Caco-2 (cell line): ENCODE data around the gene ADCY1. TPM values are rescaled to one million over a fixed set of nuclear protein-coding genes. Genes with fewer than 3 reads are reported as not detected.

ENCODE experiments used
- BruUV-seq: library from RNA; stranded (reverse); fragments of 400-500 nt; replicated peaks from 2 replicates; lab custom pipeline; 2021; lab: Mats Ljungman, UMichigan
- CTCF ChIA-PET: fragments of 300-600 bp; sonication (Branson Sonifier 250); formaldehyde crosslinking; loops from one replicate; lab custom pipeline; 2022; ENCODE audit warnings: antibody characterized with exemption; lab: Charles Lee
- POLR2A ChIA-PET: fragments of 300-600 bp; sonication (Branson Sonifier 250); formaldehyde crosslinking; loops from one replicate; lab custom pipeline; 2022; ENCODE audit warnings: antibody characterized with exemption; lab: Charles Lee
- DNase-seq, 2 experiments: peaks; one replicate each; pipeline versions ENCODE4 v3.0.0 to v3.0.0-alpha.2; 2020 to 2022
- H3K27me3 ChIP-seq: replicated peaks from 2 replicates; pipeline ENCODE4 v1.6.0; 2011; ENCODE audit warnings: low read length; ENCODE audit not compliant: control insufficient read depth, insufficient read depth
- H3K36me3 ChIP-seq: 2 replicates; pipeline ENCODE4 v1.5.1; 2011; ENCODE audit warnings: low read length; ENCODE audit not compliant: control insufficient read depth, insufficient read depth
- H3K4me1 ChIP-seq: fragments of 250-450 bp; sonication (Bioruptor Pico); 2 replicates; pipeline ENCODE4 v1.5.1; 2020; ENCODE audit warnings: mild to moderate bottlenecking
- H3K4me3 ChIP-seq: 2 replicates; pipeline ENCODE4 v1.5.1; 2011; ENCODE audit warnings: low read depth, mild to moderate bottlenecking, control low read depth, low read length
- H3K9me3 ChIP-seq: fragments of 250-450 bp; sonication (Bioruptor Pico); 2 replicates; pipeline ENCODE4 v1.5.1; 2020; ENCODE audit warnings: mild to moderate bottlenecking, moderate library complexity
- H3K27ac Mint-ChIP-seq: one replicate; pipeline ENCODE4 v1.8.0; 2022; ENCODE audit warnings: mixed read lengths; ENCODE audit not compliant: unreplicated experiment
- H3K27me3 Mint-ChIP-seq: one replicate; pipeline ENCODE4 v1.8.0; 2022; ENCODE audit warnings: mixed read lengths; ENCODE audit not compliant: insufficient read depth, unreplicated experiment
- H3K36me3 Mint-ChIP-seq: one replicate; pipeline ENCODE4 v1.8.0; 2022; ENCODE audit warnings: mild to moderate bottlenecking, mixed read lengths; ENCODE audit not compliant: insufficient read depth, unreplicated experiment
- H3K4me1 Mint-ChIP-seq: one replicate; pipeline ENCODE4 v1.8.0; 2022; ENCODE audit warnings: low read depth, mixed read lengths; ENCODE audit not compliant: unreplicated experiment
- H3K4me3 Mint-ChIP-seq: one replicate; pipeline ENCODE4 v1.8.0; 2022; ENCODE audit warnings: mild to moderate bottlenecking, moderate library complexity, mixed read lengths; ENCODE audit not compliant: unreplicated experiment
- H3K9me3 Mint-ChIP-seq: one replicate; pipeline ENCODE4 v1.8.0; 2022; ENCODE audit warnings: mixed read lengths; ENCODE audit not compliant: unreplicated experiment
- CTCF ChIP-seq, 2 experiments: fragments of 200-600 bp in 1 of 2; IDR thresholded peaks; 1 replicate in 1 of 2; 2 replicates in 1 of 2; pipeline versions ENCODE4 v1.5.1 to v1.8.0; 2011 to 2022; ENCODE audit warnings: antibody characterized with exemption in 1 of 2, control low read depth in 1 of 2, inconsistent platforms in 1 of 2, low read depth in 1 of 2, low read length in 1 of 2, mild to moderate bottlenecking in 1 of 2, moderate library complexity in 1 of 2; ENCODE audit not compliant: insufficient read depth in 1 of 2, severe bottlenecking in 1 of 2, unreplicated experiment in 1 of 2
- intact Hi-C: fragments of 100-400 bp; cut with micrococcal nuclease; formaldehyde crosslinking; loops from one replicate; pipeline ENCODE4 v1.10.0; 2022; ENCODE audit not compliant: unreplicated experiment
- total RNA-seq: library from RNA; stranded (reverse); gene quantifications from 2 replicates; pipeline ENCODE4 v1.2.3, GENCODE V29; 2022

ADCY1 gene
- total RNA-seq, 1 experiment from 2014 or later: 2.9 TPM

DNA sequence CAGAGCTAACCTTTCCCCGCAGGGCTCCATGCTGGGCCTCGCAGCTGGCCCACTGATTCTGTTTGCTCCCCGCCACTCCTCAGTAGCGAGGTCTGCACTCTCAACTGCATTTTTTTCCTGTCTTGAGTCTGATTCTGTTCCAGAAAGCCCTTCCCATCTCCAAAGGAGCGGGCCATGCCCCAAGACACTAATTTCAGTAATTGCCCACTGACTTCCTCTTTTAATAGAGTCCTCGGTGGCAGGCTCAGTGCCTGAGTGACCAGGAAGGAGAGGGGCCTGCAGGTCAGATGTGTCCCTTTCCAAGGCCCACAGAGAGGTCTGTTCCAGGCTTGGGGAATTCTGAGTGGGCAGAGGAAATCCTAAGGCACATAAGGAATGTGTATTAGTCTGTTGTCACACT is 77.4 kb downstream of the ADCY1 start:
- Mint-ChIP-seq H3K4me3 (no peak overlapping the region), H3K4me1 (peaks cover 19% of the 10 kb centered on the region), H3K9me3 (no peaks in the 10 kb centered on the region), H3K27me3 (no peaks in the 10 kb centered on the region), H3K36me3 (no peaks in the 10 kb centered on the region), H3K27ac (no peak overlapping the region)
- Histone ChIP-seq H3K36me3 (no peaks in the 10 kb centered on the region), H3K9me3 (no peaks in the 10 kb centered on the region), H3K4me1 (peaks cover 14% of the 10 kb centered on the region; the same call in 1 of the 2 replicates), H3K27me3 (no peaks in the 10 kb centered on the region), H3K4me3 (no peak overlapping the region)
- CTCF ChIA-PET: no interaction called here
- BruUV-seq: no TSS peak
- intact Hi-C loops: no loop called here
- POLR2A ChIA-PET: no interaction called here
- no peak for DNase-seq
- no peak for TF ChIP-seq CTCF (IDR thresholded peaks at IDR 0.05; ENCODE audit: insufficient read depth in 1 of 2, low read depth in 1 of 2, low read length in 1 of 2, severe bottlenecking in 1 of 2, unreplicated experiment in 1 of 2)

DNA sequence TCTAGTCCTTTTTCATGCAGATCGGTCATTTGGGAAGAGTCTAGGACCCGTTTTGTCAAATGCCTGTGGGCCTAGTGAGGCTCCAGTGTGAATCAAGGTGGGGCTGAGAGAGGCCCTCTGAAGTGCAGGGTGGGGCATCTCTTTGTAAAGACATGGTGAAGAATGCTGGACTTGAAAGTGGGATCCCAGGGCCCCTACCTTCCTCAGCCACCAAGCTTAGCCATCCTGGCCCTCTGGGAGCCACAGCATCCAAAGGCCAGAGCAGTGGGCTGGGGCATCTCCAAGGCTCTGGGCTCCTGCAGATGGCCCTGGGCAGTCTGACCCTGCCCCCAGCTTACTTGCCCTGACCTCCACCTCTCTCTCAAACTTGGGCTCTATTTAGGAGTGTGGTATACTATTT is 78.5 kb downstream of the ADCY1 start:
- Mint-ChIP-seq H3K4me1 (peaks cover 19% of the 10 kb centered on the region), H3K36me3 (no peaks in the 10 kb centered on the region), H3K27me3 (no peaks in the 10 kb centered on the region), H3K27ac (no peak overlapping the region), H3K9me3 (no peaks in the 10 kb centered on the region), H3K4me3 (no peak overlapping the region)
- Histone ChIP-seq H3K36me3 (no peaks in the 10 kb centered on the region), H3K4me3 (no peak overlapping the region), H3K4me1 (peaks cover 14% of the 10 kb centered on the region; the same call in 1 of the 2 replicates), H3K9me3 (no peaks in the 10 kb centered on the region), H3K27me3 (no peaks in the 10 kb centered on the region)
- no peak for DNase-seq
- ChIA-PET CTCF (no interaction called here), POLR2A (no interaction called here)
- TF ChIP-seq CTCF (IDR thresholded peaks at IDR 0.05; ENCODE audit: insufficient read depth in 1 of 2, low read depth in 1 of 2, low read length in 1 of 2, severe bottlenecking in 1 of 2, unreplicated experiment in 1 of 2): no peak
- intact Hi-C loops: no loop called here
- no TSS peak for BruUV-seq

DNA sequence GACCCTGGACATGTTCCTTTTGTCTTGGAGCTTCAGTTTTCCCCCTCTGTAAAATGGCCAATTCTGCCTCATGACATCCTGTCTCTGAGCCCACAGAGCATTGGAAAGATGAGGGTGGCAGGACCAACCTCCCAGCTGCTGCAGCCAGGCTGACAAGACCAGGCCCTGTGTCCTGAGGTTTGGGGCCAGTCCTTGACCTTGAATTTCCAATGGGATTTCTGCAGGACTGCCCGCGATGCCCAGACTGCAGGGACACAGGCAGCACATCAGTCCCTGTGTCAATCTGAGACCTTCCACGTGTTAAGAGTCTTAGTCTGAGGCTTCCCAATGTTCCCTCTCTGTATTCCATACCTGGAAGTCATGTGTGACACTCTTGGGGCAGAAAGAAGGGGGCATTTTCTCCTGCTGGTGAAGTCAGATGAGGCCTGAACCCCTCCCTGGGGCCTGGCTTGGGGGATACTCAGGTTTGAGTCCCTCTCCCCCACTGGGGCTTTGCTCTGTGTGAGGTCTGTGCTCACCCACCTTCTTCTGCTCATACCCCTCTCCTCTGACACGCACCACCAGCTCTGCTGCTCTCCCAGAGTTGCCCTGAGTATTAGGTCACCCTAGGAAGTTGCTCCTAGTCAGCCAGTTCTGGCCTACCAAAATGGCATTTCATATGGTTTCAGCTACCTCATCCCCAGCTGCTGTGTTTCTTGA is 79.2 kb downstream of the ADCY1 start:
- Mint-ChIP-seq H3K27ac (no peak overlapping the region), H3K9me3 (no peaks in the 10 kb centered on the region)
- POLR2A ChIA-PET: no interaction called here

More for the DNA sequence above, 79.2 kb downstream of the ADCY1 start:
- peaks cover 14% of the 10 kb centered on the region; the same call in 1 of the 2 replicates for H3K4me1 ChIP-seq
- Mint-ChIP-seq H3K4me1 (peaks cover 16% of the 10 kb centered on the region), H3K4me3 (no peak overlapping the region), H3K27me3 (no peaks in the 10 kb centered on the region), H3K36me3 (no peaks in the 10 kb centered on the region)
- DNase-seq: no peak
- H3K36me3 ChIP-seq: no peaks in the 10 kb centered on the region
- no peaks in the 10 kb centered on the region for H3K27me3 ChIP-seq
- H3K9me3 ChIP-seq: no peaks in the 10 kb centered on the region
- CTCF ChIA-PET: no interaction called here
- no peak overlapping the region for H3K4me3 ChIP-seq
- intact Hi-C loops: no loop called here
- no TSS peak for BruUV-seq
- no peak for TF ChIP-seq CTCF (IDR thresholded peaks at IDR 0.05; ENCODE audit: insufficient read depth in 1 of 2, low read depth in 1 of 2, low read length in 1 of 2, severe bottlenecking in 1 of 2, unreplicated experiment in 1 of 2)
